ENCODE measurements around the gene TAS2R40.

- TF ChIP-seq CTCF (IDR thresholded peaks at IDR 0.05) (no peak), POLR2A (IDR thresholded peaks at IDR 0.05) (no peak)
Measured at GRCh38 chr7:143236408-143236990, 14.7 kb downstream of the TAS2R40 start.
